HEK293 (cell line): ENCODE data around the gene TXN2.

Experiments used
- CTCF ChIA-PET: fragments of 350-600 bp; formaldehyde crosslinking; extraction: SDS; loops from one replicate; lab custom pipeline; 2021; ENCODE audit warnings: antibody characterized with exemption; lab: Yijun Ruan, JAX
- POLR2A ChIA-PET: fragments of 300-600 bp; formaldehyde crosslinking; extraction: SDS; loops from one replicate; lab custom pipeline; 2020; ENCODE audit warnings: antibody characterized with exemption, inconsistent platforms; lab: Yijun Ruan, JAX
- H3K27ac ChIP-seq: fragments of 200-500 bp; sonication (Bioruptor generic); 2 replicates; pipeline ENCODE4 v1.5.1; 2014; ENCODE audit warnings: low read depth, low read length, control low read depth, inconsistent platforms; ENCODE audit errors: extremely low read depth
- H3K36me3 ChIP-seq, 2 experiments: fragments of 200-500 bp in 1 of 2; sonication (Bioruptor generic) in 1 of 2; 1 replicate in 1 of 2; 2 replicates in 1 of 2; pipeline ENCODE4 v1.5.1; 2014 to 2017; ENCODE audit warnings: inconsistent platforms in 2 of 2, low read length in 2 of 2; ENCODE audit not compliant: control insufficient read depth in 2 of 2, insufficient read depth in 1 of 2
- H3K4me1 ChIP-seq: fragments of 200-500 bp; sonication (Bioruptor generic); 2 replicates; pipeline ENCODE4 v1.5.1; 2014; ENCODE audit warnings: mild to moderate bottlenecking, low read length, inconsistent platforms; ENCODE audit not compliant: control insufficient read depth, insufficient read depth
- H3K4me3 ChIP-seq: 2 replicates; pipeline ENCODE4 v1.5.1; 2011; ENCODE audit warnings: low read depth, mild to moderate bottlenecking, control low read depth, low read length, moderate library complexity
- H3K9me3 ChIP-seq: fragments of 200-500 bp; sonication (Bioruptor generic); 2 replicates; pipeline ENCODE4 v1.5.1; 2014; ENCODE audit warnings: low read depth, low read length, inconsistent platforms; ENCODE audit not compliant: control insufficient read depth, insufficient read depth
- BCL11B ChIP-seq: fragments of 450-650 bp; formaldehyde crosslinking; IDR thresholded peaks from 2 replicates; pipeline ENCODE4 v1.5.1; 2016; ENCODE audit warnings: low read depth, missing biosample characterization, missing genetic modification characterization
- SP7 ChIP-seq: fragments of 450-650 bp; formaldehyde crosslinking; IDR thresholded peaks from 2 replicates; pipeline ENCODE4 v1.5.1; 2016; ENCODE audit warnings: missing biosample characterization, missing genetic modification characterization
- ZBTB48 ChIP-seq: fragments of 450-650 bp; formaldehyde crosslinking; IDR thresholded peaks from 2 replicates; pipeline ENCODE4 v1.5.1; 2016; ENCODE audit warnings: missing biosample characterization, missing genetic modification characterization
- ZFHX2 ChIP-seq: fragments of 450-650 bp; formaldehyde crosslinking; conservative IDR thresholded peaks from 2 replicates; pipeline ENCODE4 v1.5.1; 2016; ENCODE audit warnings: missing biosample characterization, missing genetic modification characterization
- ZFP41 ChIP-seq: fragments of 450-650 bp; formaldehyde crosslinking; IDR thresholded peaks from 2 replicates; pipeline ENCODE4 v1.5.1; 2016; ENCODE audit warnings: missing biosample characterization, missing genetic modification characterization, borderline replicate concordance
- ZNF211 ChIP-seq: fragments of 450-650 bp; formaldehyde crosslinking; IDR thresholded peaks from 2 replicates; pipeline ENCODE4 v1.5.1; 2016; ENCODE audit warnings: low read depth, missing biosample characterization, missing genetic modification characterization
- ZNF223 ChIP-seq: fragments of 450-650 bp; formaldehyde crosslinking; IDR thresholded peaks from 2 replicates; pipeline ENCODE4 v1.5.1; 2016; ENCODE audit warnings: missing biosample characterization, missing genetic modification characterization
- ZNF354C ChIP-seq: fragments of 450-650 bp; formaldehyde crosslinking; IDR thresholded peaks from 2 replicates; pipeline ENCODE4 v1.5.1; 2016; ENCODE audit warnings: missing biosample characterization, missing genetic modification characterization, low read depth, borderline replicate concordance
- ZNF433 ChIP-seq: fragments of 450-650 bp; formaldehyde crosslinking; IDR thresholded peaks from 2 replicates; pipeline ENCODE4 v1.5.1; 2016; ENCODE audit warnings: missing biosample characterization, missing genetic modification characterization, low read depth
- ZNF555 ChIP-seq: fragments of 450-650 bp; formaldehyde crosslinking; conservative IDR thresholded peaks from 2 replicates; pipeline ENCODE4 v1.5.1; 2017; ENCODE audit warnings: missing biosample characterization, mild to moderate bottlenecking, missing genetic modification characterization, inconsistent platforms
- ZNF558 ChIP-seq: fragments of 450-650 bp; formaldehyde crosslinking; IDR thresholded peaks from 2 replicates; pipeline ENCODE4 v1.5.1; 2016; ENCODE audit warnings: missing biosample characterization, missing genetic modification characterization
- ZNF600 ChIP-seq: fragments of 450-650 bp; formaldehyde crosslinking; IDR thresholded peaks from 2 replicates; pipeline ENCODE4 v1.5.1; 2016; ENCODE audit warnings: missing biosample characterization, missing genetic modification characterization
- ZNF621 ChIP-seq: fragments of 450-650 bp; formaldehyde crosslinking; IDR thresholded peaks from 2 replicates; pipeline ENCODE4 v1.5.1; 2017; ENCODE audit warnings: missing biosample characterization, missing genetic modification characterization
- ZNF654 ChIP-seq: fragments of 450-650 bp; formaldehyde crosslinking; IDR thresholded peaks from 2 replicates; pipeline ENCODE4 v1.5.1; 2016; ENCODE audit warnings: low read depth, missing biosample characterization, missing genetic modification characterization
- ZNF664 ChIP-seq: fragments of 450-650 bp; formaldehyde crosslinking; IDR thresholded peaks from 2 replicates; pipeline ENCODE4 v1.5.1; 2016; ENCODE audit warnings: missing biosample characterization, missing genetic modification characterization
- ZSCAN30 ChIP-seq: fragments of 450-650 bp; IDR thresholded peaks from 2 replicates; pipeline ENCODE4 v1.5.1; 2018; ENCODE audit warnings: missing biosample characterization, mild to moderate bottlenecking, missing genetic modification characterization, moderate library complexity
- TF ChIP-seq, protein P1 (sequence below): fragments of 450-650 bp; formaldehyde crosslinking; IDR thresholded peaks from 2 replicates; pipeline ENCODE4 v1.5.1; 2017; ENCODE audit warnings: missing biosample characterization, missing genetic modification characterization
- TF ChIP-seq, protein P2 (sequence below): fragments of 450-650 bp; formaldehyde crosslinking; conservative IDR thresholded peaks from 2 replicates; pipeline ENCODE4 v1.5.1; 2016; ENCODE audit warnings: low read depth, missing biosample characterization, missing genetic modification characterization
- TF ChIP-seq, protein P3 (sequence below): fragments of 450-650 bp; formaldehyde crosslinking; IDR thresholded peaks from 2 replicates; pipeline ENCODE4; 2016; ENCODE audit warnings: missing biosample characterization, missing genetic modification characterization
- TF ChIP-seq, protein P4 (sequence below): IDR thresholded peaks from 2 replicates; pipeline ENCODE4 v1.6.1; 2011; ENCODE audit warnings: mild to moderate bottlenecking, low read depth, low read length, borderline replicate concordance
- TF ChIP-seq, protein P5 (sequence below): fragments of 450-650 bp; formaldehyde crosslinking; IDR thresholded peaks from 2 replicates; pipeline ENCODE4 v1.5.1; 2016; ENCODE audit warnings: missing biosample characterization, missing genetic modification characterization
- TF ChIP-seq, protein P6 (sequence below): fragments of 450-650 bp; formaldehyde crosslinking; IDR thresholded peaks from 2 replicates; pipeline ENCODE4 v1.5.1; 2016; ENCODE audit warnings: missing biosample characterization, missing genetic modification characterization
- TF ChIP-seq, protein P7 (sequence below): fragments of 450-650 bp; formaldehyde crosslinking; IDR thresholded peaks from 2 replicates; pipeline ENCODE4 v1.5.1; 2016; ENCODE audit warnings: missing biosample characterization, missing genetic modification characterization

TXN2 gene

DNA sequence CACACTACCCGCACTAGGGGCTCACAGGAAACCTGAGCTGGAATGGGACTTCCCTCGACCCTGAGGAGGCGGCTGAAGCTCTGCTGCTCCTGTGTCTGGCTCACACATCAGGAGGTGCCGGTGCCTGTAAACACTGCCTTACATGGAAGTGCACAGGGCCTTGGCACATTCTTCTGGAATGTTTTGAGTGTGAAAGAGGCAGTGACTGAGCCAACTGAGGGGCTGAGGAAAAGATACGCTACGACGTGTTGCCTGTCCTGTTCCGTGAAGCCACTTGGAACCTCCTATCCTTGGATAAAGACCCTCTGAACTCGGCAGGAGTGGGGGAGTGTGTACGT is 10.5 kb downstream of the TXN2 start (continued):
- TF ChIP-seq, protein P1, sequence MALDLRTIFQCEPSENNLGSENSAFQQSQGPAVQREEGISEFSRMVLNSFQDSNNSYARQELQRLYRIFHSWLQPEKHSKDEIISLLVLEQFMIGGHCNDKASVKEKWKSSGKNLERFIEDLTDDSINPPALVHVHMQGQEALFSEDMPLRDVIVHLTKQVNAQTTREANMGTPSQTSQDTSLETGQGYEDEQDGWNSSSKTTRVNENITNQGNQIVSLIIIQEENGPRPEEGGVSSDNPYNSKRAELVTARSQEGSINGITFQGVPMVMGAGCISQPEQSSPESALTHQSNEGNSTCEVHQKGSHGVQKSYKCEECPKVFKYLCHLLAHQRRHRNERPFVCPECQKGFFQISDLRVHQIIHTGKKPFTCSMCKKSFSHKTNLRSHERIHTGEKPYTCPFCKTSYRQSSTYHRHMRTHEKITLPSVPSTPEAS (tag by site-specific recombination), result no peak
- TF ChIP-seq, protein P2, sequence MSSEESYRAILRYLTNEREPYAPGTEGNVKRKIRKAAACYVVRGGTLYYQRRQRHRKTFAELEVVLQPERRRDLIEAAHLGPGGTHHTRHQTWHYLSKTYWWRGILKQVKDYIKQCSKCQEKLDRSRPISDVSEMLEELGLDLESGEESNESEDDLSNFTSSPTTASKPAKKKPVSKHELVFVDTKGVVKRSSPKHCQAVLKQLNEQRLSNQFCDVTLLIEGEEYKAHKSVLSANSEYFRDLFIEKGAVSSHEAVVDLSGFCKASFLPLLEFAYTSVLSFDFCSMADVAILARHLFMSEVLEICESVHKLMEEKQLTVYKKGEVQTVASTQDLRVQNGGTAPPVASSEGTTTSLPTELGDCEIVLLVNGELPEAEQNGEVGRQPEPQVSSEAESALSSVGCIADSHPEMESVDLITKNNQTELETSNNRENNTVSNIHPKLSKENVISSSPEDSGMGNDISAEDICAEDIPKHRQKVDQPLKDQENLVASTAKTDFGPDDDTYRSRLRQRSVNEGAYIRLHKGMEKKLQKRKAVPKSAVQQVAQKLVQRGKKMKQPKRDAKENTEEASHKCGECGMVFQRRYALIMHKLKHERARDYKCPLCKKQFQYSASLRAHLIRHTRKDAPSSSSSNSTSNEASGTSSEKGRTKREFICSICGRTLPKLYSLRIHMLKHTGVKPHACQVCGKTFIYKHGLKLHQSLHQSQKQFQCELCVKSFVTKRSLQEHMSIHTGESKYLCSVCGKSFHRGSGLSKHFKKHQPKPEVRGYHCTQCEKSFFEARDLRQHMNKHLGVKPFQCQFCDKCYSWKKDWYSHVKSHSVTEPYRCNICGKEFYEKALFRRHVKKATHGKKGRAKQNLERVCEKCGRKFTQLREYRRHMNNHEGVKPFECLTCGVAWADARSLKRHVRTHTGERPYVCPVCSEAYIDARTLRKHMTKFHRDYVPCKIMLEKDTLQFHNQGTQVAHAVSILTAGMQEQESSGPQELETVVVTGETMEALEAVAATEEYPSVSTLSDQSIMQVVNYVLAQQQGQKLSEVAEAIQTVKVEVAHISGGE (tag by site-specific recombination), result no peak
- no peak for TF ChIP-seq BCL11B (tag by site-specific recombination)
- TF ChIP-seq, protein P3, sequence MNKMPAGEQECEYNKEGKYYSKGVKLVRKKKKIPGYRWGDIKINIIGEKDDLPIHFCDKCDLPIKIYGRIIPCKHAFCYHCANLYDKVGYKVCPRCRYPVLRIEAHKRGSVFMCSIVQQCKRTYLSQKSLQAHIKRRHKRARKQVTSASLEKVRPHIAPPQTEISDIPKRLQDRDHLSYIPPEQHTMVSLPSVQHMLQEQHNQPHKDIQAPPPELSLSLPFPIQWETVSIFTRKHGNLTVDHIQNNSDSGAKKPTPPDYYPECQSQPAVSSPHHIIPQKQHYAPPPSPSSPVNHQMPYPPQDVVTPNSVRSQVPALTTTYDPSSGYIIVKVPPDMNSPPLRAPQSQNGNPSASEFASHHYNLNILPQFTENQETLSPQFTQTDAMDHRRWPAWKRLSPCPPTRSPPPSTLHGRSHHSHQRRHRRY (tag by site-specific recombination), result no peak
- TF ChIP-seq ZNF433 (tag by site-specific recombination), result no peak

DNA sequence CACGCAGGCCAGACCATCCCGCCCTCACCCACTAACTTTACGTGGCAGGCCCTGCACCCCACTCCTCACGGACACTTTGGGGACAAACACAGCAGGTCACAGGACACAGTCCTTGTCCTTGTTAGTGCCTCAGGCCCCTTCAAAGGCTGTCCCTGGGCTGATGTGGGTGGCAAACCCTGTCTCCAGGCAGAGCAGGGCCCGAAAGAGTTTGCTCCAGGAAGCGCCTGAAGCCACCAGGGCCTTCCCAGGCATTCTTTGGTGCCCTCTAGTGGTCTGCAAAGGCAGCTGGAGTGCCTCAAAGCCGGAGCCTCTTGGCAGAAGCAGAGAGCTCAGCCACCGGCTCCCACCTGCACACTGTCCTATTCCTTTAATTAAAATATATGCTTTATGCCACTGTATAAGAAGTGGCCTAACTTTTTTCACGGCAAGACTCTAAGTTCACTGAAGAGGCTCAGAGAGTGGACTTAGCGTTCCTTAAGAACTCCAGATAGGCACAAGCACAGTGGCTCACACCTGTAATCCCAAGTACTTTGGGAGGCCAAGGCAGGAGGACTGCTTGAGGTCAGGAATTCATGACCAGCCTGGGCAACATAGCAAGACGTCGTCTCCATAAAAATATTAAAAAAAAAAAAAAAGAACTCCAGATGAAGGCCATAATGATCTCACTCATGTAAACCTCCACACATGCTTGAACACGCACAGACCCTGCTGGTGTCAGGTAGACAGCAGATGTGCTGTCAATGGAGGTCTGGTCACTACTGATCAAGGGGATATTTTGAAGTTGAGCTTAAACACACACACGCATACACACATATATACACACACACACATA is 11.1 kb downstream of the TXN2 start:
- CTCF ChIA-PET, result interaction anchor here (0.5 to 7.3 kb wide), 60 partner anchors 8 to 1604 kb away, joined by 3 to 132 read pairs (median 4); partner anchors contain the start of genes APOL2 and MYH9
- no peaks in the 10 kb centered on the region for H3K9me3 ChIP-seq
- peaks cover 14% of the 10 kb centered on the region for H3K4me1 ChIP-seq
- H3K4me3 ChIP-seq, result no peak overlapping the region
- no peak overlapping the region for H3K27ac ChIP-seq
- POLR2A ChIA-PET, result interaction anchor here (0.6 to 1.9 kb wide), 16 partner anchors 12 to 182 kb away, joined by 3 to 13 read pairs (median 4); partner anchors contain the start of gene MYH9
- H3K36me3 ChIP-seq, result peaks cover 23 to 81% of the 10 kb centered on the region in 2 experiments
- TF ChIP-seq ZNF223 (tag by site-specific recombination) (no peak), ZNF664 (tag by site-specific recombination) (no peak), ZNF211 (tag by site-specific recombination) (no peak), ZSCAN30 (tag by site-specific recombination) (peak; percentile 74; the same call in 1 of the 2 replicates), ZNF654 (peak; percentile 91), ZBTB48 (tag by site-specific recombination) (no peak), ZFP41 (no peak), ZNF558 (tag by site-specific recombination) (no peak), ZNF354C (no peak), ZNF600 (tag by site-specific recombination) (0 out of 2 replicates have a peak, but pooled peaks have one; percentile 17), SP7 (tag by site-specific recombination) (0 out of 2 replicates have a peak, but pooled peaks have one; percentile 26), ZNF621 (no peak), ZNF555 (tag by site-specific recombination) (no peak), ZFHX2 (tag by site-specific recombination) (0 out of 2 replicates have a peak, but pooled peaks have one; percentile 16)
- TF ChIP-seq, protein P4, sequence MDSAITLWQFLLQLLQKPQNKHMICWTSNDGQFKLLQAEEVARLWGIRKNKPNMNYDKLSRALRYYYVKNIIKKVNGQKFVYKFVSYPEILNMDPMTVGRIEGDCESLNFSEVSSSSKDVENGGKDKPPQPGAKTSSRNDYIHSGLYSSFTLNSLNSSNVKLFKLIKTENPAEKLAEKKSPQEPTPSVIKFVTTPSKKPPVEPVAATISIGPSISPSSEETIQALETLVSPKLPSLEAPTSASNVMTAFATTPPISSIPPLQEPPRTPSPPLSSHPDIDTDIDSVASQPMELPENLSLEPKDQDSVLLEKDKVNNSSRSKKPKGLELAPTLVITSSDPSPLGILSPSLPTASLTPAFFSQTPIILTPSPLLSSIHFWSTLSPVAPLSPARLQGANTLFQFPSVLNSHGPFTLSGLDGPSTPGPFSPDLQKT, result no peak
- TF ChIP-seq, protein P5, sequence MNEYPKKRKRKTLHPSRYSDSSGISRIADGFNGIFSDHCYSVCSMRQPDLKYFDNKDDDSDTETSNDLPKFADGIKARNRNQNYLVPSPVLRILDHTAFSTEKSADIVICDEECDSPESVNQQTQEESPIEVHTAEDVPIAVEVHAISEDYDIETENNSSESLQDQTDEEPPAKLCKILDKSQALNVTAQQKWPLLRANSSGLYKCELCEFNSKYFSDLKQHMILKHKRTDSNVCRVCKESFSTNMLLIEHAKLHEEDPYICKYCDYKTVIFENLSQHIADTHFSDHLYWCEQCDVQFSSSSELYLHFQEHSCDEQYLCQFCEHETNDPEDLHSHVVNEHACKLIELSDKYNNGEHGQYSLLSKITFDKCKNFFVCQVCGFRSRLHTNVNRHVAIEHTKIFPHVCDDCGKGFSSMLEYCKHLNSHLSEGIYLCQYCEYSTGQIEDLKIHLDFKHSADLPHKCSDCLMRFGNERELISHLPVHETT (tag by site-specific recombination), result no peak
- TF ChIP-seq, protein P6, sequence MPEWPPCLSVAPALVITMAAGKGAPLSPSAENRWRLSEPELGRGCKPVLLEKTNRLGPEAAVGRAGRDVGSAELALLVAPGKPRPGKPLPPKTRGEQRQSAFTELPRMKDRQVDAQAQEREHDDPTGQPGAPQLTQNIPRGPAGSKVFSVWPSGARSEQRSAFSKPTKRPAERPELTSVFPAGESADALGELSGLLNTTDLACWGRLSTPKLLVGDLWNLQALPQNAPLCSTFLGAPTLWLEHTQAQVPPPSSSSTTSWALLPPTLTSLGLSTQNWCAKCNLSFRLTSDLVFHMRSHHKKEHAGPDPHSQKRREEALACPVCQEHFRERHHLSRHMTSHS, result no peak
- TF ChIP-seq, protein P7, sequence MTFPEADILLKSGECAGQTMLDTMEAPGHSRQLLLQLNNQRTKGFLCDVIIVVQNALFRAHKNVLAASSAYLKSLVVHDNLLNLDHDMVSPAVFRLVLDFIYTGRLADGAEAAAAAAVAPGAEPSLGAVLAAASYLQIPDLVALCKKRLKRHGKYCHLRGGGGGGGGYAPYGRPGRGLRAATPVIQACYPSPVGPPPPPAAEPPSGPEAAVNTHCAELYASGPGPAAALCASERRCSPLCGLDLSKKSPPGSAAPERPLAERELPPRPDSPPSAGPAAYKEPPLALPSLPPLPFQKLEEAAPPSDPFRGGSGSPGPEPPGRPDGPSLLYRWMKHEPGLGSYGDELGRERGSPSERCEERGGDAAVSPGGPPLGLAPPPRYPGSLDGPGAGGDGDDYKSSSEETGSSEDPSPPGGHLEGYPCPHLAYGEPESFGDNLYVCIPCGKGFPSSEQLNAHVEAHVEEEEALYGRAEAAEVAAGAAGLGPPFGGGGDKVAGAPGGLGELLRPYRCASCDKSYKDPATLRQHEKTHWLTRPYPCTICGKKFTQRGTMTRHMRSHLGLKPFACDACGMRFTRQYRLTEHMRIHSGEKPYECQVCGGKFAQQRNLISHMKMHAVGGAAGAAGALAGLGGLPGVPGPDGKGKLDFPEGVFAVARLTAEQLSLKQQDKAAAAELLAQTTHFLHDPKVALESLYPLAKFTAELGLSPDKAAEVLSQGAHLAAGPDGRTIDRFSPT (tag by site-specific recombination), result no peak
